Measurements from ENCODE around the gene STK25. TPM values are rescaled to one million over a fixed set of nuclear protein-coding genes. Genes with fewer than 3 reads are reported as not detected.
"Not testable (repeated sequence)": the region's sequence is repeated elsewhere in the genome, so short reads cannot be mapped to it uniquely, and the experiment has no call there.

Gene STK25
- total RNA-seq, 2 experiments from 2014 or later, result 120 to 201 TPM

DNA sequence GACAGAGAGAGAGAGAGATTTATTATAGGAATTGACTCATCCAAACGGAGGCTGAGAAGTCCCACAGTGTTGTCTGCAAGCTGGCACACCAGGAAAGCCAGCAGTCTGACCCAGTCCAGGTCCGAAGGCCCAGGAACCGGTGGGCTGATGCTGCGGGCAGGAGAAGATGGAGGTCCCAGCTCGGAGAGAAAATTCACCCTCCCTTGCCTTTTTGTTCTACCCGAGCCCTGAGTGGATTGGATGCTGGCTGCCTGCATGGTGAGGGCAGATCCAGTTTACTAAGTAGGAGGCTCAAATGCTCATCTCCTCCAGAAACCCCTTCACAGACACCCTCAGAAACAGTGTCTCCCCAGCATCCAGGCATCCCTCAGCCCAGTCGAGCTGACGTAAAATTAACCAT is 22.2 kb upstream of the STK25 start:
- no peak overlapping the region for H3K4me3 ChIP-seq (ENCODE audit: low read depth, low read length, poor library complexity, severe bottlenecking)
- no peaks in the 10 kb centered on the region for H3K9me3 ChIP-seq (ENCODE audit: low read length)
- no peak overlapping the region for H3K4me2 ChIP-seq (ENCODE audit: low read length)
- H3K9me2 ChIP-seq (ENCODE audit: insufficient read depth, low read length), result no peaks in the 10 kb centered on the region
- CTCF ChIA-PET (ENCODE audit: unreplicated experiment), result no interaction called here
- TF ChIP-seq EZH2phosphoT487 (IDR thresholded peaks at IDR 0.05; ENCODE audit: borderline replicate concordance, low read depth, low read length), result no peak
- TF ChIP-seq, protein P1, sequence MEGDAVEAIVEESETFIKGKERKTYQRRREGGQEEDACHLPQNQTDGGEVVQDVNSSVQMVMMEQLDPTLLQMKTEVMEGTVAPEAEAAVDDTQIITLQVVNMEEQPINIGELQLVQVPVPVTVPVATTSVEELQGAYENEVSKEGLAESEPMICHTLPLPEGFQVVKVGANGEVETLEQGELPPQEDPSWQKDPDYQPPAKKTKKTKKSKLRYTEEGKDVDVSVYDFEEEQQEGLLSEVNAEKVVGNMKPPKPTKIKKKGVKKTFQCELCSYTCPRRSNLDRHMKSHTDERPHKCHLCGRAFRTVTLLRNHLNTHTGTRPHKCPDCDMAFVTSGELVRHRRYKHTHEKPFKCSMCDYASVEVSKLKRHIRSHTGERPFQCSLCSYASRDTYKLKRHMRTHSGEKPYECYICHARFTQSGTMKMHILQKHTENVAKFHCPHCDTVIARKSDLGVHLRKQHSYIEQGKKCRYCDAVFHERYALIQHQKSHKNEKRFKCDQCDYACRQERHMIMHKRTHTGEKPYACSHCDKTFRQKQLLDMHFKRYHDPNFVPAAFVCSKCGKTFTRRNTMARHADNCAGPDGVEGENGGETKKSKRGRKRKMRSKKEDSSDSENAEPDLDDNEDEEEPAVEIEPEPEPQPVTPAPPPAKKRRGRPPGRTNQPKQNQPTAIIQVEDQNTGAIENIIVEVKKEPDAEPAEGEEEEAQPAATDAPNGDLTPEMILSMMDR (conservative IDR thresholded peaks at IDR 0.05; ENCODE audit: low read length), result no peak
- no peaks in the 10 kb centered on the region for H3K36me3 ChIP-seq (ENCODE audit: insufficient read depth, low read length)
- intact Hi-C loops (cut with micrococcal nuclease; ENCODE audit: unreplicated experiment), result no loop called here
- no peaks in the 10 kb centered on the region for H4K20me1 ChIP-seq (ENCODE audit: insufficient read depth, low read length)
- no peak overlapping the region for H3K27ac ChIP-seq (ENCODE audit: low read depth, low read length, poor library complexity, severe bottlenecking)
- no peaks in the 10 kb centered on the region for H3K4me1 ChIP-seq (ENCODE audit: insufficient read depth, low read length, poor library complexity, severe bottlenecking)
- H2AFZ ChIP-seq (ENCODE audit: low read length), result no peak overlapping the region
- POLR2A ChIA-PET, result no interaction called here
- H3K79me2 ChIP-seq (ENCODE audit: insufficient read depth, low read depth, low read length), result no peaks in the 10 kb centered on the region
- no peak for DNase-seq (ENCODE audit: low spot score)
- no TSS peak for BruUV-seq (replicated peaks)

DNA sequence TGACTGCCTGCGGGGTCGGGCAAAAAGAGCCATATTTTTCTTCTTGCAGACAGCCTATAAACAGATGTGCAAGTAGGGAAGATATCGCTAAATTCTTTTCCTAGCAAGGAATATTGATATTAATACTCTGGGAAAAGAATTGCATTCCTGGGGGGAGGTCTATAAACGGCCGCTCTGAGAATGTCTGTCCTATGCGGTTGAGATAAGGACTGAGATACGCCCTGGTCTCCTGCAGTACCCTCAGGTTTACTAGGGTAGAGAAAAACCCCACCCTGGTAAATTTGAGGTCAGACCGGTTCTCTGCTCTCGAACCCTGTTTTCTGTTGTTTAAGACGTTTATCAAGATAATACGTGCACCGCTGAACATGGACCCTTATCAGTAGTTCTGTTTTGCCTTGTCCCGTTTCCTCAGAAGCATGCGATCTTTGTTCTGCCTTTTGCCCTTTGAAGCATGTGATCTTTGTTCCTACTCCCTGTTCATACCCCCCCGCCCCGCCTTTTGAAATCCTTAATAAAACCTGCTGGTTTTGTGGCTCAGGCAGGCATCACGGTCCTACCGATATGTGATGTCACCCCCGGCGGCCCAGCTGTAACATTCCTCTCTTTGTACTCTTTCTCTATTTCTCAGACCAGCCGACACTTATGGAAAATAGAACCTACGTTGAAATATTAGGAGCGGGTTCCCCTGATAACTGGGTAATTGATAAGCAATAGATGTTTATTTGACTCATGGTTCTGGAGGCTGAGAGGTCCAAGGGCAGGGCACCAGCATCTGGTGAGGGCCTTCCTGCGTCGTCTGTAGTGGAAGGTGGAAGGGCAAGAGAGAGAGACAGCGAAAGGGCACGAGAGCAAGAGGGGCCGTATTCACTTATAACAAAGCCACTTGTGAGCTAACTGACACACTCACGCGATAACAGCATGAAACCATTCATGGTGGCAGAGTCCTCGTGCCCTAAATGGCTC is 17.7 kb upstream of the STK25 start:
- H2AFZ ChIP-seq (ENCODE audit: low read length); intact Hi-C loops (cut with micrococcal nuclease; ENCODE audit: unreplicated experiment); BruUV-seq (replicated peaks); POLR2A ChIA-PET; H3K27ac ChIP-seq (ENCODE audit: low read depth, low read length, poor library complexity, severe bottlenecking); CTCF ChIA-PET (ENCODE audit: unreplicated experiment); H4K20me1 ChIP-seq (ENCODE audit: insufficient read depth, low read length); H3K4me2 ChIP-seq (ENCODE audit: low read length); H3K9me2 ChIP-seq (ENCODE audit: insufficient read depth, low read length); H3K4me3 ChIP-seq (ENCODE audit: low read depth, low read length, poor library complexity, severe bottlenecking); DNase-seq (ENCODE audit: low spot score); H3K79me2 ChIP-seq (ENCODE audit: insufficient read depth, low read depth, low read length); H3K36me3 ChIP-seq (ENCODE audit: insufficient read depth, low read length); H3K9me3 ChIP-seq (ENCODE audit: low read length); H3K4me1 ChIP-seq (ENCODE audit: insufficient read depth, low read length, poor library complexity, severe bottlenecking): not testable (repeated sequence)

DNA sequence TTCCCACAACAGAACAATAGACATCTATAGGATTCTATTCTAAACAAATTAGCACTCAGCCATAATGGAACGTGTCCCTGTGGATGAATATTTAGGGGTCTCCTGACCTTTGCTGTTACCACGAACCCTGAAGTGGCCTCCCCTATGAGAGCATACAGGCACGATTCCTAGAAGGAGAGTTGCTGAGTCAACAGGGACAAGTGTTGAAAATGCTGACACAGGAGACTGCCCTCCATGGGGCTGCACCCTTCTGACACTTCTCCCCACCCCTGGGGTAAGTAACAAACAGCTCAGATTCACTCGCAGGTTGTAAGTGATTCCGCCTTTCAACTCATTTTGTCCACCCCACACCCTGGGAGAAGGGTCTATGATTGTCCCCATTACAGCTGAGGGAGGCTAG is 14.1 kb upstream of the STK25 start:
- Histone ChIP-seq H3K4me2 (ENCODE audit: low read length) (no peak overlapping the region), H3K4me1 (ENCODE audit: insufficient read depth, low read length, poor library complexity, severe bottlenecking) (no peaks in the 10 kb centered on the region), H3K79me2 (ENCODE audit: insufficient read depth, low read depth, low read length) (no peaks in the 10 kb centered on the region), H3K36me3 (ENCODE audit: insufficient read depth, low read length) (no peaks in the 10 kb centered on the region), H3K27ac (ENCODE audit: low read depth, low read length, poor library complexity, severe bottlenecking) (no peak overlapping the region), H3K9me2 (ENCODE audit: insufficient read depth, low read length) (no peaks in the 10 kb centered on the region), H3K4me3 (ENCODE audit: low read depth, low read length, poor library complexity, severe bottlenecking) (no peak overlapping the region), H2AFZ (ENCODE audit: low read length) (no peak overlapping the region), H3K9me3 (ENCODE audit: low read length) (0 out of 2 replicates have a peak, but pooled peaks cover 6% of the 10 kb centered on the region), H4K20me1 (ENCODE audit: insufficient read depth, low read length) (no peaks in the 10 kb centered on the region)
- POLR2A ChIA-PET, result interaction anchor here (0.7 kb wide), 1 partner anchor 10 kb away, joined by 4 read pairs; no protein-coding TSS in a partner anchor
- no TSS peak for BruUV-seq (replicated peaks)
- CTCF ChIA-PET (ENCODE audit: unreplicated experiment), result no interaction called here
- no peak for DNase-seq (ENCODE audit: low spot score)
- intact Hi-C loops (cut with micrococcal nuclease; ENCODE audit: unreplicated experiment), result no loop called here
- TF ChIP-seq, protein P1 (conservative IDR thresholded peaks at IDR 0.05; ENCODE audit: low read length), result no peak
- no peak for TF ChIP-seq EZH2phosphoT487 (IDR thresholded peaks at IDR 0.05; ENCODE audit: borderline replicate concordance, low read depth, low read length)
